GM18870 (cell line): Measurements from ENCODE around the gene CCDC172.
A peak's percentile ranks its signal among the peaks of the same experiment; 100 is the strongest.

ENCODE experiments used
- ATAC-seq: cut with Tn5 transposase; IDR thresholded peaks from one replicate; pipeline ENCODE4 v1.9.1; 2021; ENCODE audit warnings: moderate library complexity; ENCODE audit not compliant: unreplicated experiment

Gene CCDC172

GRCh38 chr10:116324227-116324950 is at the start of gene CCDC172:
Gene CCDC172, plus strand, starts transcription at chr10:116324448. Its CDS starts 564 bp downstream, at chr10:116325012.
- ATAC-seq = no peak

- ATAC-seq = no peak
Measured at GRCh38 chr10:116276981-116277380, 47.3 kb upstream of the CCDC172 start.

GRCh38 chr10:116278846-116279245 is 45.4 kb upstream of the CCDC172 start:
- no peak for ATAC-seq

GRCh38 chr10:116281775-116282174 is 42.5 kb upstream of the CCDC172 start:
- ATAC-seq = no peak

- ATAC-seq = no peak
Measured at GRCh38 chr10:116286626-116287200, 37.5 kb upstream of the CCDC172 start.

- peak; percentile 63 for ATAC-seq
Measured at GRCh38 chr10:116287906-116288501, 36.2 kb upstream of the CCDC172 start.

- no peak for ATAC-seq
Measured at GRCh38 chr10:116289652-116290051, 34.6 kb upstream of the CCDC172 start.

- ATAC-seq = no peak
Measured at GRCh38 chr10:116292493-116292892, 31.8 kb upstream of the CCDC172 start.

GRCh38 chr10:116296291-116296721 is 27.9 kb upstream of the CCDC172 start:
- no peak for ATAC-seq

GRCh38 chr10:116298586-116298985 is 25.7 kb upstream of the CCDC172 start:
- ATAC-seq = no peak

GRCh38 chr10:116300542-116300941 is 23.7 kb upstream of the CCDC172 start:
- no peak for ATAC-seq

GRCh38 chr10:116304923-116305322 is 19.3 kb upstream of the CCDC172 start:
- ATAC-seq = no peak

GRCh38 chr10:116306847-116307246 is 17.4 kb upstream of the CCDC172 start:
- no peak for ATAC-seq

- no peak for ATAC-seq
Measured at GRCh38 chr10:116307455-116307854, 16.8 kb upstream of the CCDC172 start.

- no peak for ATAC-seq
Measured at GRCh38 chr10:116311016-116311415, 13.2 kb upstream of the CCDC172 start.

GRCh38 chr10:116311706-116312490 is 12.3 kb upstream of the CCDC172 start:
- ATAC-seq = no peak

GRCh38 chr10:116312548-116312947 is 11.7 kb upstream of the CCDC172 start:
- no peak for ATAC-seq

- peak; percentile 49 for ATAC-seq
Measured at GRCh38 chr10:116316503-116316902, 7.7 kb upstream of the CCDC172 start.

- no peak for ATAC-seq
Measured at GRCh38 chr10:116324951-116325635, 845 bp downstream of the CCDC172 start.

GRCh38 chr10:116325987-116326386 is 1.7 kb downstream of the CCDC172 start:
- no peak for ATAC-seq

- no peak for ATAC-seq
Measured at GRCh38 chr10:116329153-116329552, 4.9 kb downstream of the CCDC172 start.
